Stimulated activated CD4-positive, alpha-beta T cell treated with anti-CD3 and anti-CD28 coated beads, Interleukin-15, amount 100 ng/mL, for 24 hours (primary cell): ENCODE measurements around the gene EPHA4.
"Not testable (repeated sequence)": the region's sequence is repeated elsewhere in the genome, so short reads cannot be mapped to it uniquely, and the experiment has no call there.

Source experiments
- DNase-seq: peaks from one replicate; pipeline ENCODE4 v3.0.0-alpha.2; 2020

The EPHA4 gene

GRCh38 chr2:221532641-221533040, 39.5 kb downstream of the EPHA4 start:
- DNase-seq = no peak

DNA sequence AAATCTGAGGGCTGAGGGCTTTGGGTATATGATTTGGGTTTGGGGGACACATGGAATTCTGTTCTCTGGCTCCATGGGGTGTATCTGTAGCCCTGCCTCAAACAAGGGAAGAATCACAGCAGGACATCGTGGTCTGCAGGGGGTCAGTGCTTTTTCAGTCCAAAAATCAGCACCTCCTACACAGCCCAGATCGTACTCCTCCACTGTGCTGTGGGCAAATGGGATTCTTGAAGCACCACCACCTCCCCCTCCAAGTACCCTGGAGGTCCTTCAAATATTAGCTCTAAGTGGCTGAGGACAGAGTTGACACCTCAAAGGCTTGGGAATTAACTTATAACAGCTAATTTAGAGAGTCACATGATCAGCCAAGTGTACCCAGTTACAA, 41.5 kb downstream of the EPHA4 start:
- DNase-seq = no peak

DNA sequence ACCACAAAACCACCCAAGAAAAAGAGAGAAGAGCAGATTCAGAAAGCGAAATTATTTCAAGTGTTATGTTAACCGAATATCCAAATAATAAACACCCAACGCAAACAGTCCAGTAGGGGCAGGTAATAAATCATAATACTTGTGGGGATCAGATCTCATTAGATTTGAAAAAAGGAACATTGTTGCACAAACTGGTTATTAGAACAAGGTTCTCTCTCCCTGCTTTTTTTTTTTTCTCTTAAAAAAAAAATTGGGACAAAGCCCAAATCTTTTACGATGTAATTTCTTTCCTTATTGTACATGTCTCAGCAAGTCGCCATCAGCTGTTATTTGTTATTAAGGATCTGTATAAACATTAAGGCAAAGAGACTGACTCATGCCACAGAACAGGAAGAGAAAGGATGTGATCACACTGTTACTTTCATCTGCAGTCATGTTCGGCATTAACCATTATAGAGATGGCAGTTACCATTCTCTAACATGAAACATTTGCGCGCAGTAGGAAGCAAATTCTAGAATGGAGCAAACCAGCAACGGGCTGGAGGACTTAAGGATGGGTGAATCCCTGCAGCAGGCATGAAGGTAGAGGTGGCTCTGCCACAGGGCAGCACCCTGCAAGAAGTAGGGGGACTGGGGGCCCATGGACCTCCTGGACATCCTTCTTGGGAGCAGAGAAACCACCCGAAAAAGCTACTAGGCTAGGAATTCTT, 42.0 kb downstream of the EPHA4 start:
- no peak for DNase-seq

GRCh38 chr2:221529177-221529942, 42.7 kb downstream of the EPHA4 start:
- DNase-seq = no peak

DNA sequence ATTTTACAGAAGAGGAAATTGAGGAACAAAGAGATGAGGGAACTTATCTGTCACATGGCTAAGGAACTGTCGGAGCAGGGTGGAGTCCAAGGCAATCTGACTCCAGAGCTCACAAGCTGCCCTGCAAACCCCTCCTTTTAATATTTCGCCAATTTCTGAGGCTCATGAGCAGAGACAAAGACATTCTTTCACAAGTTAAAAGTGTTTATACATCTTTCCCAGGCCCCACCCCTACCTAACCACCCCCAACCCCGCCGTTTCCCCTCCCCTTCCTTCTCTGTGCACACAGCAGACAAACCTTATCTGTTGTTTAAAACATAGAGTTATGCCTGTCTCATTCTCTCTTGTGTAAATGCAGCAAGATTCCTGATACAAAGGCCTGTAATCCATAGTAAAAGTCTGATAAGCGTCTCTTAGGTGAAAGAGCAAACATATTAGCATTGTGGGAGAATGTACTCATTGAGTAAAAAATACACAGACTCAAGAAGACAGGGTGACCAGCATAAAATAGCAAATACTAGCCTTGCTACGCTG, 44.3 kb downstream of the EPHA4 start:
- DNase-seq = no peak

DNA sequence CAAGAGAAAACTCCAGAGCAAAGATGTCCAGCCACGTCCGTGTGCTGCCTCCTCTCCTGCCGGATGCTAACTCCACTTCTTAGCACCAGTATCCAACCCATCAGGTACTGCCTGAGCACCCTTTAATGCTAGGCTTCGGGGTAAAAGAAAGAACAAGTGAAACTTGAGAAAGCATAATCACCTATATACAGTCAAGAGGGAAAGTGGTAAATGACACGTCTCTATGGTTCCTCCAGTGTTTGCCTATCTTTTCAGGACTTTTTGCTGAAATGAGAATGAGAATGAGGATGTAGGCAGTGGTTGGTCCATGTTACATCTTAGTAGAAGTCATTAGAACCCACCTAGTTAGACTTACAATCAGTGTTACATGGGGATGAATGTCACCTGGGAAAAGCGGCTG, 47.9 kb downstream of the EPHA4 start:
- no peak for DNase-seq

- DNase-seq = no peak
Measured at GRCh38 chr2:221521233-221521845, 50.8 kb downstream of the EPHA4 start.

DNA sequence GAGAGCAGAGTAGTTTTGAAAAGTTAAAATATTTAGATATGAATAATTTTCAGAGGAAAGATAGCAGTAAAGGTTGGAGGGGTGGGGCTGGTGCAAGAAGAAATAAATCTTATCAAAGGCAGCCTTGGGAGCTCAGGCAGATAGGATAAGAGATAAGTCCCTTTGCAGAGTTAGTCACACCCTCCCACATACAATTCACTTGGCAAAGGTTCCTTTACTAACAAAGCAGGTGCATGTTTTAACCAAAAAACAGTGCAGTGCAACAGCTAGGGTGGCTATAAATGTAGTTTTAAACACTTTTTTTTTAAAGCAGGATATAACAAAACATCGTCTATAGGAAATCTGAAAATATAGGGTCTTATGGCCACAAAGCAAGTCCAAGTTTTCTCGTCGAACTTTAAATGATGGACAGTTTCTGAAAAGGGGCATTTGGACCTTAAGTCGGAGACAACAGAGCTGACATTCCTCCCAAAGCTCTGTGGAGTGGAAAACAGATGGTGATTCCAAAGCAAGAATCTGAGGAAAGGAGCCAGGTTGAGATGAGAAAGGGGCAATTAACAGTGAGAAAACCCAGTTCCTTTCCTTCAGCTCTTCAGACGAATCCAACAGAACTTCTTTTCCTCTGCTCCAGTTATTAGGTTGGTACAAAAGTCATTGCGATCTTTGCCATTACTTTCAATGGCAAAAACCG, 53.0 kb downstream of the EPHA4 start:
- no peak for DNase-seq

GRCh38 chr2:221518201-221518934, 53.7 kb downstream of the EPHA4 start:
- DNase-seq = no peak

GRCh38 chr2:221517696-221518151, 54.4 kb downstream of the EPHA4 start:
- DNase-seq = peak; percentile 70

DNA sequence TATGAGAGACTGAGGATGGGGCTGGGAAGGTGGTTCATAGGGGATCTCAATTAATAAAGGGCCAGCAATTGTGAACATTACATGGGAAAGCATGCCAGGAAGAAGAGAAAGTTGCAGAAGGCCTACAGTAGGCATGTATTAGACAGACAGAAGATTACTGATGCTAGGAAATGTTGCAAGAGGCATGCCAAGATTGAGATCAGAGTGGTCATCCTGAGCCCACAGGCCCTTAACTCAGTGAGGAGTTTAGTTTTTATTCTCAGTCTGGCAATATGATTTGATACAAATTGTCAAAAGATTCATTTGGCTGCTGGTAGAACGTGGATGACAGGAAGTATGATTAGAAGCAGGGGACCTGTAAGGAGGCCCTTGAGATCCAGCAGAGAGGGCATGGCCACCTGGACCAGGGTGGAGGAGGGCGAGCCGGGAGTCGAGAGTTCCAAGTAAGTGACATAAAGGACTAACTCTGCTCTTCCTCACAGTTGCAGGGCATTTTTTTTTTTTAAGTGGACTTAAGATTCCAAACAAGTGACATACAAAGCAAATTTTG, 54.9 kb downstream of the EPHA4 start:
- DNase-seq = no peak

GRCh38 chr2:221515864-221516263, 56.2 kb downstream of the EPHA4 start:
- no peak for DNase-seq

DNA sequence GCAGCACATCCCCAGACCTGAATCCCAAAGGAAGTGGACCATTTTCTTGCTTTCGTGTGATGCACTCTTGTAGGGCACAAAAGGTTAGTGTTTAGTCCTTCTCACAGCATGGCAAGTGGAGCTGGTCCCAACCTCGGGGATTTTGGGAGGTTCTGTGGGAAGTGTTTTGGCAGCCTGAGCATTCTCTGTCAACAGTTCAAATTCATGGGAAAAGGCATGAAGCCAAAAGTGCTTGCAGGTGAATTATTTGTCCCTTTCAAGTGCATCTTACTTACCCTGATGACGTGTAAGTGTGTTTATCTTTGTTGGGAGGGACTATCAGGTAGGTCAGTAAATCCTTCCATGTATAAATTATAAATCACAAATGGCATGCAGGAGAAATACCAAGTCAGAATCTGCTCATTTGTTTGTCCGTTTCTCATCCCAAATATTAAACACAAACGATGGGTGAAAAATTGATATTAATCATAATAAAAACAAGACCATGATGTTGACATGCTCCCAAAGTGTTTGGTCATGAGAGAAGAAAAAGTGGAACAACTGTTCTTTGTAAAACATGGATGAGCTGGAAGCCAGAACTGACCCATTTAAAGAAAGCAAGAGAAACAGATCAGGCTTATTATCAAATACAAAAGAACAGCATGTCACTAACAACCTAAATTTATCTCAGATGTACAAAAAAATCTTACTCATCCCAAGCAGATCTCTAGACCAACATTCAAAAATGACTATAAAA, 57.6 kb downstream of the EPHA4 start:
- DNase-seq = no peak

DNA sequence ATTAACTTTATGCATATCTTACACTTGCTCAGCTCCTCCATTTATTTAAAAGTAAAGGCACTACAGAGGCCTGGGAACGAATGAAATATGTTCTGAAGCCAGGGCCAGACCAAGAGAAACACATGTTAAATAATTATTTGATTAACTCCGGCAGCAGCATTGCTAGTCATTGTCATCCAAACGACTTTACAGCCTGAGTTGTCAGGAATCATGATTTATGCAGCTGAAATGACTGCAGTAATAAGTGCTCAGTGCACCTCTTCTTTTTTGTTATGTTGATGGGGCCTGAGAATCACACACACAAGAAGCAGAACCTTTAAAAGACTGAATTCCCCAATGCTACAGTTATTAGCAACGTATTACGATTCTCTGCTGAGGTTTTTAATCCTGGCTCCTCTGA, 58.9 kb downstream of the EPHA4 start:
- no peak for DNase-seq

GRCh38 chr2:221511325-221511724, 60.8 kb downstream of the EPHA4 start:
- DNase-seq = not testable (repeated sequence)

- no peak for DNase-seq
Measured at GRCh38 chr2:221506469-221506868, 65.6 kb downstream of the EPHA4 start.

DNA sequence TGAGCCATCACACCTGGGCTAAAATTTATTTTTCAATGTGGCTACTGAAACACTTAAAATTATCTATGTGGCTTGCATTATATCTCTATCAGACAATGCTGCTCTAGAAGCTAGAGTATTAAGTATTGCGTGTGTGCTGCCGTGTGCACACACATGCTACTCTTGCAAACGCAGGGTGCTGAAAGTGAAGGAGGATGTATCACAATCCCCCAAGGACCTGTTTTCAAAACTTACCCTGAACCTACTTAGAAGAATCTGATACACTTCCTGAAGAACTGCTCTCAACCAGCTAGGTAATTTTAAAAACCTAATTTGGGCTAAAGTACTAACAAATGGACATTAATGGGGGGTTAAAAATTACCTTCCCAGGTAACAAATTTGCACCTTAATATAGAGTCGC, 66.5 kb downstream of the EPHA4 start:
- DNase-seq = no peak

- no peak for DNase-seq
Measured at GRCh38 chr2:221504905-221505304, 67.2 kb downstream of the EPHA4 start.

DNA sequence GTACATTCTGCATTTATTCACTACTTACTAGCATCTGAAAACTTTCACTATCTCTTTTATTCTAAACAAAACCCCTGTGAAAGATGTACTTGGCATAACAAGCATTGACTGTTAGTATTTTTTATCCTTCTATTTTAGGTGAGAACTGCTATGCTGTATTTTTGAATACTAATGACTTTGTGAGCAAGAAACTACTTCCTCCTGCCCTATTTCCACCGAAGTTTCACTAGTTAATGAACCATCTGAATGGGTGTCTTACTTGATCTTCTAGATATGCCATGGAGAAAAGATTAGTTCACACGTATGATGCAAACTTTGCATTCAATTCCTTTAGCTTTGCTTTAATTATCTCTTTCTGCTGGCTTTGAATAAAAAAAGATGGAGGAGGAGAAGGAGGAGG, 68.1 kb downstream of the EPHA4 start:
- no peak for DNase-seq

DNA sequence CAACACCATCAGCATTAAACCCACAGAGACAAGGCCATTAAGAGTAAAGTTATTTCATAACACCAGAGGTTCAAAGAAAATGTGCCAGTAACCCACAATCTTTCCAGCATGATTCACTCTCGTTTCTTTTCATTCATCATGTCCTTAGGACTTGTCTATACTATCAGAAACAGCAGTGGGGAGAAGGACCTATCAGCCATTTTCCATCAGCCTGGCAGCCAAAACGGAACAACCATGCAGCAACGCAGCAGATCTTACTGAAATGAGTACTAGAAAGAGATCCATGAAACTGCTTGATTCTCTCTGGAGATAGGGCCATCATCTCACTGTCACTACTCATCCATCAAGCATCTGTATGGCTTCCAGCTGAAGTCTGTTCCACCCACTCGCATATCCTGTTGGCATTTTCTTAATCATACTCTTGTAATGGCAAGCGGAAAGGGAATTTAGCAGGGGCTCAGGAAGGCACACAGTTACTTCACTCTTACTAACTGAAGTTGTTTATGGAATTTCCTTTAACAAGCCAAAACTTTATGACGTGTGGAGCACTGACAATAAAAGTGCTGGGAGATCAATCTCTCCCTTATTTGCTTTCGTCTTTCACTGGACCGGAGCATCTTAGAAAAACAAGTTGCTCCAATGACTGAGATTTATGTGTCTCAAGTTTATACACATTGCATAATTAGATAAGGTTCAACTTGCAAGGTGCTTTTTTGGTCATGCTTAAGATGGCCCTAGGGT, 69.7 kb downstream of the EPHA4 start:
- peak; percentile 49 for DNase-seq

DNA sequence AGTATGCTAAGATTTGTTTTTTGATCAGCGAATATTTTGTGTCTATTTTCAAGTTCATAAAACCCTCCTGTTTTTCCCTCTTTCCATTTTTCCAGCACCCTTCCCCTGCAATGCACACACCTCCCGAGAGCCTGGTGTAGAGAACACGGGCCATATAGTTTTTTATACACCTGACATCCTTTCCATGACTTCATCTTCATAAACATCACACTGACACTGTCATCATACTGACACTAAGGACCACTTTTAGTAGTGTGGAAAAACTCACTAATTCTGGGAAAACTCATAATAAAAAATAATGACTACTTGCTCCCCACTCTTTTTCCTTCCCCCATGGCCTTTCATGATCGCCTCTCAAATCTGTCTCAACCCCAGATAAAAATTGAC, 70.2 kb downstream of the EPHA4 start:
- no peak for DNase-seq
